Prostate gland (tissue), 2 donors: ENCODE data around the gene SGCB.

Source experiments
- CTCF ChIP-seq, 4 experiments: fragments of 200-600 bp in 2 of 4; fragments of 450-650 bp in 2 of 4; sonication (generic) in 2 of 4; IDR thresholded peaks; 1 replicate in 3 of 4; 2 replicates in 1 of 4; pipeline ENCODE4 v1.5.1; 2016 to 2019; ENCODE audit warnings: antibody characterized with exemption in 4 of 4, mild to moderate bottlenecking in 2 of 4, moderate library complexity in 2 of 4
- POLR2A ChIP-seq: fragments of 450-650 bp; IDR thresholded peaks from one replicate; pipeline ENCODE4 v1.6.1; 2016; ENCODE audit warnings: antibody characterized with exemption, mild to moderate bottlenecking
- POLR2AphosphoS5 ChIP-seq: sonication (generic); formaldehyde crosslinking; IDR thresholded peaks from one replicate; pipeline ENCODE4 v1.6.1; 2017; ENCODE audit warnings: antibody characterized with exemption

GRCh38 chr4:51997647-51998046, 40.5 kb downstream of the SGCB start:
- TF ChIP-seq CTCF (IDR thresholded peaks at IDR 0.05) (no peak), POLR2A (no peak), POLR2AphosphoS5 (no peak)
